GM12873 (cell line): ENCODE results near the gene PDE4B.

Experiments used
- CTCF ChIP-seq: IDR thresholded peaks from 2 replicates; pipeline ENCODE4 v1.5.1; 2012; ENCODE audit warnings: low read depth, mild to moderate bottlenecking, moderate library complexity, low read length, control low read depth; ENCODE audit not compliant: insufficient read depth; ENCODE audit errors: missing control alignments

The PDE4B gene

GRCh38 chr1:65791396-65791795 lies 1.3 kb upstream of the PDE4B start:
- TF ChIP-seq CTCF = no peak

- TF ChIP-seq CTCF = no peak
Measured at GRCh38 chr1:65791801-65792668, 660 bp upstream of the PDE4B start.

GRCh38 chr1:65793359-65793732 lies 651 bp downstream of the PDE4B start:
- TF ChIP-seq CTCF = no peak

- no peak for TF ChIP-seq CTCF
Measured at GRCh38 chr1:65795311-65795710, 2.6 kb downstream of the PDE4B start.

GRCh38 chr1:65799601-65800000 lies 6.9 kb downstream of the PDE4B start:
- TF ChIP-seq CTCF = no peak

- no peak for TF ChIP-seq CTCF
Measured at GRCh38 chr1:65804584-65804983, 11.9 kb downstream of the PDE4B start.

- TF ChIP-seq CTCF = no peak
Measured at GRCh38 chr1:65812065-65812464, 19.4 kb downstream of the PDE4B start.
